GM15510 (cell line): ENCODE results near the gene GRM1.

Source experiments
- POLR2A ChIP-seq: IDR thresholded peaks from 3 replicates; pipeline ENCODE4 v1.6.1; 2011; ENCODE audit warnings: borderline replicate concordance; ENCODE audit not compliant: insufficient read length; ENCODE audit errors: extremely low read depth

GRM1 gene

GRCh38 chr6:146260886-146261285 is 232.0 kb downstream of the GRM1 start:
- no peak for TF ChIP-seq POLR2A

- no peak for TF ChIP-seq POLR2A
Observed at GRCh38 chr6:146265056-146265455, 236.2 kb downstream of the GRM1 start.

GRCh38 chr6:146267447-146267846 is 238.6 kb downstream of the GRM1 start:
- no peak for TF ChIP-seq POLR2A

GRCh38 chr6:146267946-146268345 is 239.1 kb downstream of the GRM1 start:
- no peak for TF ChIP-seq POLR2A

- no peak for TF ChIP-seq POLR2A
Observed at GRCh38 chr6:146269482-146269881, 240.6 kb downstream of the GRM1 start.

- TF ChIP-seq POLR2A = no peak
Observed at GRCh38 chr6:146273490-146273889, 244.6 kb downstream of the GRM1 start.

GRCh38 chr6:146277142-146277541 is 248.3 kb downstream of the GRM1 start:
- TF ChIP-seq POLR2A = no peak

- no peak for TF ChIP-seq POLR2A
Observed at GRCh38 chr6:146281651-146282362, 252.9 kb downstream of the GRM1 start.

GRCh38 chr6:146282837-146283236 is 254.0 kb downstream of the GRM1 start:
- TF ChIP-seq POLR2A = no peak

- no peak for TF ChIP-seq POLR2A
Observed at GRCh38 chr6:146284311-146284710, 255.4 kb downstream of the GRM1 start.

GRCh38 chr6:146286961-146287360 is 258.1 kb downstream of the GRM1 start:
- TF ChIP-seq POLR2A = no peak

- no peak for TF ChIP-seq POLR2A
Observed at GRCh38 chr6:146287691-146288369, 259.0 kb downstream of the GRM1 start.

- TF ChIP-seq POLR2A = no peak
Observed at GRCh38 chr6:146289816-146290588, 261.1 kb downstream of the GRM1 start.

- no peak for TF ChIP-seq POLR2A
Observed at GRCh38 chr6:146290589-146290901, 261.7 kb downstream of the GRM1 start.

- no peak for TF ChIP-seq POLR2A
Observed at GRCh38 chr6:146292506-146292905, 263.6 kb downstream of the GRM1 start.
